Right atrium auricular region (tissue), 2 donors: ENCODE data around the gene ZNF385D. TPM values are rescaled to one million over a fixed set of nuclear protein-coding genes. Genes with fewer than 3 reads are reported as not detected.

Source experiments
- DNase-seq: peaks from one replicate; pipeline ENCODE4 v3.0.0-alpha.2; 2019; ENCODE audit warnings: low spot score
- H3K27ac ChIP-seq, 2 donors: fragments of 200-600 bp; sonication (generic); 1 replicate in 1 of 2; 2 replicates in 1 of 2; pipeline ENCODE4 v1.5.1; 2016 to 2019
- H3K27me3 ChIP-seq, 2 donors: fragments of 200-600 bp; sonication (generic); one replicate each; pipeline versions ENCODE4 v1.5.1 to v1.6.0; 2017 to 2019
- H3K36me3 ChIP-seq: fragments of 200-600 bp; sonication (generic); one replicate; pipeline ENCODE4 v1.5.1; 2016
- H3K4me1 ChIP-seq, 2 donors: fragments of 200-600 bp; sonication (generic); one replicate each; pipeline versions ENCODE4 v1.5.1 to v1.6.0; 2017 to 2019
- H3K4me3 ChIP-seq, 2 donors: fragments of 200-600 bp; sonication (generic); 1 replicate in 1 of 2; 2 replicates in 1 of 2; pipeline ENCODE4 v1.5.1; 2017 to 2019; ENCODE audit warnings: mild to moderate bottlenecking in 1 of 2, moderate library complexity in 1 of 2
- H3K9me3 ChIP-seq, 2 donors: fragments of 200-600 bp; sonication (generic); one replicate each; pipeline ENCODE4 v1.5.1; 2019
- total RNA-seq, 2 donors: library from RNA; depleted of rRNA; stranded (reverse); fragments of >200 nt; gene quantifications; one replicate each; pipeline ENCODE4 v1.1.0, GENCODE V29; 2016
- TF ChIP-seq, protein P1 (sequence below), 2 donors: fragments of 200-600 bp; sonication (generic); IDR thresholded peaks; one replicate each; pipeline ENCODE4 v1.5.1; 2019; ENCODE audit warnings: antibody characterized with exemption in 2 of 2

Gene ZNF385D
- total RNA-seq, 2 donors from 2014 or later, result 0.59 to 1.1 TPM

DNA sequence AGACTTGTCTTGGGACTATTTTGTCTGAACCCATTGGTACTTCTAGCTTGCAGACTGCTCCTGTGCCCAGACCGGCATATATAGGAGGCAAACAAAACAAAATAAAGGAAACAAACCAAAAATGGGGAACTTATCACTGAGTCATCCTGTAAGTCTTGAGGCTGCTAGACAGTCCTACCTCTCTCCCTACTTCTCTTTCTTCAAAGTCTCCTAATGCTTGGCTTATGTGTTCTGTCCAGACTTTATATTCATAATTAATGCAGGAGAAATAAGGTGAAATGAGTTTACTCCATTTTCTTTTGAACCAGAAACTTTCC is 266.2 kb downstream of the ZNF385D start:
- Histone ChIP-seq H3K9me3 (no peaks in the 10 kb centered on the region), H3K27ac (no peak overlapping the region), H3K4me1 (no peaks in the 10 kb centered on the region), H3K27me3 (no peaks in the 10 kb centered on the region), H3K36me3 (no peaks in the 10 kb centered on the region), H3K4me3 (no peak overlapping the region)
- DNase-seq, result no peak
- TF ChIP-seq, protein P1, sequence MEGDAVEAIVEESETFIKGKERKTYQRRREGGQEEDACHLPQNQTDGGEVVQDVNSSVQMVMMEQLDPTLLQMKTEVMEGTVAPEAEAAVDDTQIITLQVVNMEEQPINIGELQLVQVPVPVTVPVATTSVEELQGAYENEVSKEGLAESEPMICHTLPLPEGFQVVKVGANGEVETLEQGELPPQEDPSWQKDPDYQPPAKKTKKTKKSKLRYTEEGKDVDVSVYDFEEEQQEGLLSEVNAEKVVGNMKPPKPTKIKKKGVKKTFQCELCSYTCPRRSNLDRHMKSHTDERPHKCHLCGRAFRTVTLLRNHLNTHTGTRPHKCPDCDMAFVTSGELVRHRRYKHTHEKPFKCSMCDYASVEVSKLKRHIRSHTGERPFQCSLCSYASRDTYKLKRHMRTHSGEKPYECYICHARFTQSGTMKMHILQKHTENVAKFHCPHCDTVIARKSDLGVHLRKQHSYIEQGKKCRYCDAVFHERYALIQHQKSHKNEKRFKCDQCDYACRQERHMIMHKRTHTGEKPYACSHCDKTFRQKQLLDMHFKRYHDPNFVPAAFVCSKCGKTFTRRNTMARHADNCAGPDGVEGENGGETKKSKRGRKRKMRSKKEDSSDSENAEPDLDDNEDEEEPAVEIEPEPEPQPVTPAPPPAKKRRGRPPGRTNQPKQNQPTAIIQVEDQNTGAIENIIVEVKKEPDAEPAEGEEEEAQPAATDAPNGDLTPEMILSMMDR (IDR thresholded peaks at IDR 0.05), result no peak

DNA sequence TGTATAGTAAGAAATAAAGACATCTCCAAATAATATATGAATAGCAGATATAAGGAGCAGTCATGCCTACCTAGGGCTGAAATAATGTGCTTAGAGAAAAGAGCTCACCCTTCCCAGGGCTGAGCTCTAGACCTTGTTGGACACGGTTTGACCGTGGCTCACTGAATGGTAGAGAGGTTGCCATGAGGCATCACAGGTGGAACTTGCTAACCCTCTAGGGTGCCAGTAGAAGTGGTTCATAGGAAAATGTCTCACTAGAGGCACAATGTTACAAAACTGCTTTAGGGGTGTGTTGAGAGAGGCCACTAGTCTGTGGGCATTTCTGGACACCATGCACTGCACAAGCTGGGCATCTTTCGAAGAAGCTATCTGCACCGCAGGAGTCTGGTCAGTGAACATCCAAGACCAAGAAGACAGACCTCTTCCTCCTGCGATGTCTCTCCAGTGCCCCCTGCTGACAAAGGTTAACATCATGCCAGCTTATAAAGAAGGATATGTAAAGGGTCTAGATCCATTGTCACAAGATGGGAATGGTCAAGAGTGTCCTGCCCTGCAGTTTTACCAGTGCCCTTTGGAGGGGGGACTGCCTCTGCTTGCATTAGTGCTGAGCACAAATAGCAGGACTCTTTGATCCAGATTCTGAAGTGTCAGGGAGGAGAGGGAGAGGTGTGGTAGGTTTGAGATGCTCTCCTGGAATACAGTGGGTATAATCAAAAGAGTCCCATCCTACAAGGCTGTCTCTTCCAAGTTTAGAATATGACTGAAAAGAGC is 266.8 kb downstream of the ZNF385D start:
- H3K9me3 ChIP-seq, result no peaks in the 10 kb centered on the region
- peak; percentile 63 for DNase-seq
- TF ChIP-seq, protein P1 (IDR thresholded peaks at IDR 0.05), result peak in 1 of 2 donors; percentile 69

DNA sequence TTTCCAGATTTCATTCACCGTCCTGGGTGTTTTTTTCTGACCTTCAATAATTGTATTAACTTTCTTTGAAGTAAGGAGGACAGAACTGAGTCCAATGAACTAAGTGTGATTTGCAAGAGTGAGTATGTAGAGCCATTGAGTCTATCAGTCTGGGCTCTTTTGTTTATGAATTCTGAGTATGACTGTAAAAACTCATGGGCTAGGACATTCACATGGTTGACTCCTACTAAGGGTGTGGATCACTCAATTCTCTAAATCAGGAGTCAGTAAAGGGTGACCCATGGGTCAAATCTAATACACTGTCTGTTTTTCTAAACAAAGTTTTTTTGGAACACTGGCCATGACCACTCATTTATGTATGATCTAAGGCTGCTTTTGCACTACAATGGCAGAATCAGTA is 269.0 kb downstream of the ZNF385D start:
- TF ChIP-seq, protein P1 (IDR thresholded peaks at IDR 0.05), result no peak
- H3K9me3 ChIP-seq, result no peaks in the 10 kb centered on the region
- no peaks in the 10 kb centered on the region for H3K4me1 ChIP-seq
- DNase-seq, result no peak
- no peaks in the 10 kb centered on the region for H3K27me3 ChIP-seq
- H3K27ac ChIP-seq, result no peak overlapping the region
- no peak overlapping the region for H3K4me3 ChIP-seq
- H3K36me3 ChIP-seq, result no peaks in the 10 kb centered on the region

More for the DNA sequence above, 266.8 kb downstream of the ZNF385D start:
- no peaks in the 10 kb centered on the region for H3K27me3 ChIP-seq
- no peak overlapping the region for H3K4me3 ChIP-seq
- no peaks in the 10 kb centered on the region for H3K36me3 ChIP-seq
- no peak overlapping the region for H3K27ac ChIP-seq
- no peaks in the 10 kb centered on the region for H3K4me1 ChIP-seq

DNA sequence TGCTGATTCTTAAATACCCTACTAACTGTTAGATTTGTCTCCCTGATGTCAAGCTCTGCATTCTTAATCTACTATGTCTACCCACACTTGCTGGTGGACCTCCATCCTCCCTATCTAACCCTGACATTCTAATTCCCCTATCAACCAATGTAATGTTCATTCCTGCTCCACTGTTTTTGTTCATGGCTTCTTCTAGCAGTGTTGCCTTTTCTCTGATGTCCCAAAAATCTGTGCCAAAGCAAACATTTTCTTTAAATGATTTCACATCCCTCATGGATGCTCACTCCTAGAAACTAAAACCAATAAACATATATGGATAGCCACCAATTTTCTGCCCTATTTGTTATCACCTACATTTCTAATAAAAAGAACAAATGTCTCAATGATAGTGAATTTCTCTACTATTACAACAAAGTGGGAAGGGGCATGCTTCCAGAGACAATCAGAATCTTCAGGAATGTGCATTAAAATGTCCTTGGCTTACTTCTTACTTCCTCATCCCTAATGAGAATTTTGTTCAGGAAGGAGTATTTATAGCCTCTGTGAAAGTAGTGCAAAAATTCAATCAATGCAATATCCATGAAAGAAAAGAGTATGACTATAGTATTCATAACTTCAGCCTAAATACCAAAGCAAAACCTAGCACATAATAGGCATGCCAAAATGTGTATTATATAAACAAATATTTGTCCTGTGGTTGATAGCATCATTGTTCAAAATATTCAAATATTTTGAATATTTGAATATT is 273.3 kb downstream of the ZNF385D start:
- Histone ChIP-seq H3K4me3 (no peak overlapping the region), H3K36me3 (no peaks in the 10 kb centered on the region), H3K4me1 (no peaks in the 10 kb centered on the region), H3K9me3 (no peaks in the 10 kb centered on the region), H3K27ac (no peak overlapping the region), H3K27me3 (no peaks in the 10 kb centered on the region)
- TF ChIP-seq, protein P1 (IDR thresholded peaks at IDR 0.05), result no peak
- DNase-seq, result no peak

DNA sequence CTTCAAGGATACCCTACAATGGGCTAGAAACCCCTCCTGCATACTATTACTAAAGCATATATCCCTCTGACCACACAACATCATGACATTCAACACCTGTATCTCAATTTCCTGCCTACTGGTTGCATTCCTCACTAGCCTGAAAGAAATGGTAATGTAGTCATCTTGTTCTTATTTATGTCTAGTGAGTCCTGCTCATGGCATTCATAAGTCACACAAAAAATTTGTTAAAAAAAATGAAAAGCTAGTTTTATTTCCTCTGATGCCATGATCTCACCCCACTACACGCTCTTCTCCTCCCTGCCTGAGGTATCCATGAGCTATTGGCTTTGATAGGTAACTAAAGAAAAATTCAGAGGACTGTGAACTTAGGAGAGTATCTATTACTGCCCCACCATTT is 284.5 kb downstream of the ZNF385D start:
- Histone ChIP-seq H3K27ac (no peak overlapping the region), H3K27me3 (no peaks in the 10 kb centered on the region), H3K4me1 (no peaks in the 10 kb centered on the region), H3K9me3 (no peaks in the 10 kb centered on the region), H3K36me3 (no peaks in the 10 kb centered on the region), H3K4me3 (no peak overlapping the region)
- TF ChIP-seq, protein P1 (IDR thresholded peaks at IDR 0.05), result no peak
- DNase-seq, result no peak
